GM19193 (cell line): ENCODE results near the gene MYADML2.

Experiments
- POLR2A ChIP-seq: IDR thresholded peaks from 4 replicates; pipeline ENCODE4 v1.6.1; 2011; ENCODE audit not compliant: insufficient read depth, insufficient read length; ENCODE audit errors: extremely low read depth

MYADML2 gene

GRCh38 chr17:81899514-81900166 is 47.4 kb downstream of the MYADML2 start:
- no peak for TF ChIP-seq POLR2A

GRCh38 chr17:81898885-81899284 is 48.1 kb downstream of the MYADML2 start:
- TF ChIP-seq POLR2A = no peak

GRCh38 chr17:81898029-81898866 is 48.8 kb downstream of the MYADML2 start:
- TF ChIP-seq POLR2A = no peak

- no peak for TF ChIP-seq POLR2A
Measured at GRCh38 chr17:81895400-81895799, 51.6 kb downstream of the MYADML2 start.

GRCh38 chr17:81891303-81891552 is 55.8 kb downstream of the MYADML2 start:
- TF ChIP-seq POLR2A = no peak

- no peak for TF ChIP-seq POLR2A
Measured at GRCh38 chr17:81890447-81891302, 56.4 kb downstream of the MYADML2 start.
